ENCODE results near the gene AGR3.

Gene AGR3

GRCh38 chr7:16881844-16882243 is at the start of gene AGR3:
Gene AGR3 (minus strand): TSS chr7:16881983. CDS start chr7:16878618, 3,365 bp downstream.
- no peak for DNase-seq

GRCh38 chr7:16930946-16931345 is 49.2 kb upstream of the AGR3 start:
- DNase-seq = no peak

GRCh38 chr7:16929146-16929762 is 47.5 kb upstream of the AGR3 start:
- DNase-seq = no peak

- no peak for DNase-seq
Observed at GRCh38 chr7:16926861-16927260, 45.1 kb upstream of the AGR3 start.

GRCh38 chr7:16926283-16926682 is 44.5 kb upstream of the AGR3 start:
- no peak for DNase-seq

GRCh38 chr7:16925609-16926008 is 43.8 kb upstream of the AGR3 start:
- DNase-seq = no peak

GRCh38 chr7:16923019-16923418 is 41.2 kb upstream of the AGR3 start:
- no peak for DNase-seq

GRCh38 chr7:16921644-16922257 is 40.0 kb upstream of the AGR3 start:
- DNase-seq = no peak

- no peak for DNase-seq
Observed at GRCh38 chr7:16921151-16921550, 39.4 kb upstream of the AGR3 start.

- DNase-seq = no peak
Observed at GRCh38 chr7:16919440-16919839, 37.7 kb upstream of the AGR3 start.

GRCh38 chr7:16918288-16918895 is 36.6 kb upstream of the AGR3 start:
- no peak for DNase-seq

GRCh38 chr7:16916738-16917137 is 35.0 kb upstream of the AGR3 start:
- DNase-seq = no peak

- no peak for DNase-seq
Observed at GRCh38 chr7:16916105-16916639, 34.4 kb upstream of the AGR3 start.

GRCh38 chr7:16915405-16915804 is 33.6 kb upstream of the AGR3 start:
- DNase-seq = no peak

GRCh38 chr7:16914771-16915170 is 33.0 kb upstream of the AGR3 start:
- DNase-seq = no peak

- DNase-seq = no peak
Observed at GRCh38 chr7:16913643-16914042, 31.9 kb upstream of the AGR3 start.

- no peak for DNase-seq
Observed at GRCh38 chr7:16912540-16912939, 30.8 kb upstream of the AGR3 start.

- DNase-seq = no peak
Observed at GRCh38 chr7:16908561-16908960, 26.8 kb upstream of the AGR3 start.

- no peak for DNase-seq
Observed at GRCh38 chr7:16905300-16906044, 23.7 kb upstream of the AGR3 start.

GRCh38 chr7:16904076-16904475 is 22.3 kb upstream of the AGR3 start:
- no peak for DNase-seq

GRCh38 chr7:16900209-16900768 is 18.5 kb upstream of the AGR3 start:
- DNase-seq = no peak

GRCh38 chr7:16891874-16892643 is 10.3 kb upstream of the AGR3 start:
- DNase-seq = no peak
